HG02981 (cell line): ENCODE results near the gene FRMD4A.

Experiments used
- ATAC-seq: cut with Tn5 transposase; IDR thresholded peaks from one replicate; pipeline ENCODE4 v1.9.1; 2021; ENCODE audit warnings: mild to moderate bottlenecking, moderate library complexity; ENCODE audit not compliant: unreplicated experiment

Gene FRMD4A

DNA sequence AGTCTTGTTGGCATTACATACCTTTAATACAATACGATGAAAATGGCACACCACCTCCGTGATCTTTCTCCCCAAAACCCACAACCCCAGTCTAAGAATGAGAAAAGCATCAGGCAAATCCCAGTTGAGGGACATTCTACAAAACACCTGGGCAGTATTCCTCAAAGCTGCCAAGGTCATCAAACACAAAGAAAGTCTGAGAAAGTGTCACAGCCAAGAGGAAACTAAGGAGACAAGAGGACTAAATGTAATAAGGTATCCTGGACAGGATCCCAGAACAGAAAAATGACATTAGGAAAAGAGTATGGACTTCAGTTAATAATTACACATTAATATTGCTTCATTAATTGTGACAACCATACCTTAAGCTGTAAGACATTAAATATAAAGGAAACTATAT, 14.5 kb upstream of the FRMD4A start:
- ATAC-seq, result no peak

- no peak for ATAC-seq
These were observed 9.5 kb upstream of the FRMD4A start for GRCh38 chr10:14340051-14340744.

DNA sequence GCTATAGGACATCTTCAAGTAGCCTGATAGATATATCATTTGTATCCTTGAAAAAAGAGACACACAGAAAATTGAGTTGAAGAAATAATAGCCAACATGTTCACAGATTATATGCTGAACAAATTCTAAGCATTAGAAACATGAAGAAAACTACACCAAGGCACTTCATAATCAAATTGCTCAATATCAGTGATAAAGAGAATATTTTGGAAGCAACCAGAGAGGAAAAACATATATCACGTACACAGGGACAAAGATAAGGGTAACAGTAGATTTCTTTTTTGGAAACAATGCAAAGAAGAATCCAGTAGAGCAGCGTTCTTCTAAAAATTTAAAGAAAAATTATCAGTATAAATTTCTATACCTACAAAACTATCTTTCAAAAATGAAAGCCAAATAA, 6.0 kb upstream of the FRMD4A start:
- ATAC-seq, result no peak

DNA sequence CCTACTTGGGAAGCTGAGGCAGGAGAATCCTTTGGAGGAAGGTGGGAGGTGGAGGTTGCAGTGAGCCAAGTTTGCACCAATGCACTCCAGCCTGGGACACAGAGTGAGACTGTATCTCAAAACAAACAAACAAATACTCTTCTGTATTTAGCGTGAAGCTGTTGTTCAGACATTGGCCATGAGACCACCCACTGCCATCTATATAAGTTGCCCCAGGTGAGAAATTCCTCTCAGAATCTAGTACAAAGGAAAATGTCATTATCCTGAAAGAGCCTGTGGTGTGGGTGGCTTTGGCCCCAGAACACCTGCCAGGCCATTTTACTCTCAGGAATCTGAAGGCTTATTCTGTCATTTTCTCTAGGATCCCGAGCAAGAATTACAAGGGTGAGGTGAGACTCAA, 4.0 kb upstream of the FRMD4A start:
- no peak for ATAC-seq

DNA sequence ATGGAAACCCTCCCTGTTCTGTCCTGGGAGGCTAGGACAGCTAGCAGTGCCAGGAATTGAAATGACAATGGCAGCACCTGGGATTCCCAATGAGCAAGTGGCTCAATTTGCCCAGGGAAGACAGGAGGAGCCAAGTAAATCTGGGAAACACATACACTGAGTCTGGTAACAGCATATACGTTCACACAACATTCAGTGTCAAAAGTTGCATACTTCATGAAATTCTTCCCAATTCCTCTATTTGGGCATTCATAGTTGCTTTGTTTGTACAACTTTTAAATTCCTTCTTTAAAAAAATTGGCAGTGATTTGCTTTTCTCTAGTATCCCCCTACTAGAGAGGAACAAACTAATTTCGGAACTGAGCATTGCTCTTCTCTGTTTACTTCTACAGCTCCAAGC, 2.9 kb upstream of the FRMD4A start:
- no peak for ATAC-seq

DNA sequence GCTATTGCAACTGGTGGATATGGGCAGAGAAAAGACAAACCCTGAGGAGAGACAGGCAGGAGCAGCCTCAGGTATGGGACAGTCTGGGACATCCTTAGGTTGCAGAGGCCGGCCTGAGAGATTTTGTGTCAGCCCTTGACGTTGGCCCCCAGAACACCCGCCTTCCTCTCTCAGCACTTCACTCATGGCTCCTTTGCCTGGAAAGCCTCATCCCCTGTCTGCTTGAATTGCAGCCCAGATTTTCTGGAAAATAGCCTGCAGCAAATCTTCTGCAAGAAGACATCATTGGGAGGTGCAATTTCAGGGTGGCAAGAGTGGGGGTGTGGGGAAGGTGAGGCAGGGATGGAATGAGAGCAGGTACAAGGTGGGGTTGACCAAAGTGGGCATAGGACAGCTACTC, 2.2 kb upstream of the FRMD4A start:
- no peak for ATAC-seq

GRCh38 chr10:14329746-14330173, 964 bp downstream of the FRMD4A start:
- ATAC-seq, result no peak

- ATAC-seq, result no peak
These were observed 1.6 kb downstream of the FRMD4A start for GRCh38 chr10:14328881-14329672.

GRCh38 chr10:14327527-14327926, 3.2 kb downstream of the FRMD4A start:
- ATAC-seq, result no peak

DNA sequence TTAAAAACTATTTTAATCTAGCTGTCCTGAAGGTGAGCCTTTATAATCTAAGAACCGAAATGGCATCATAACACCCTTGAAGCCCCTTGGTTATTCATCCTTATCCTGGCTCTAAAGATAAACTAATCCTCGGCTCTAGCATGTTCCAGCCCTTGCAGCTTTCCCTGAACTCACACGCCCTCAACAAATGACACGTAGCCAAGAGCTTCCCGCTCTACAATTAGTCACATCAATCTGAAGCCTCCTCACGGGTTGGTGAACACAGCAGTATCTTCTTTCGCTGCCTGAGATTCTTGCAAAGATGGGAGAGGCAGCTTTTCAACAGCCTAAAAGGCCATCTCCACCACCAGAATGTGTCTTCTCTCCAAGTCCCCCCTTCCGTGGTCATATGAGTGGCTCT, 4.1 kb downstream of the FRMD4A start:
- ATAC-seq, result no peak

DNA sequence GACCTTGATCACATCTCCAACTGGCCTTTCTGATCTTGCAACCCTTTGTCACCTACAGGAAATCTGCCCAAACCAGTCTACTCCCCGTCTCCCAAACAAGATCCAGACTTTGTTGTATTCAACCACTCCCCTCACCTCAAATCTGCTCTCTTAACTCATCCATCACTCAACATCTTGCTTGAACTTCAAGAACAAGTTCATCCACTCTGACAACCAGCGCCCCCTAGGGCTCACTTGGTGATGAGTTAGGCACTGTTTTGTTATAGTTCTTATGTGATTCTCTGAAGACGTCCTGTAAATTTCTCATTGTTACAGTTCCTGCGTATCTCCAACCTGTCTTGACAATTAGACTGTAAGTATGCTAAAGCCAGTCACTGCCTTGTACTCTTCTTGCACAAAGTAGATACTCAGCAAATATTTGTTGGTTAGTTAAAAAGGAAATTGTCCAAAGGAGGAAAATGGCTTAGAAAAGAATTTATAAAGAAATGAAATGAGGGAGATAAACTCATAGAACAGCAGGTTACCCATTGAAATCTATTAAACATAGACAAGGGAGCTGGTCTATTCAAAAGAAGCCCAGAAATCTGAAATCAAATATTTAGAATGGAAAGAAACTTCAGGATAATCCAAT, 5.3 kb downstream of the FRMD4A start:
- no peak for ATAC-seq

- ATAC-seq, result no peak
These were observed 8.1 kb downstream of the FRMD4A start for GRCh38 chr10:14322526-14323188.

- ATAC-seq, result no peak
These were observed 12.7 kb downstream of the FRMD4A start for GRCh38 chr10:14318007-14318406.

GRCh38 chr10:14312014-14312413, 18.7 kb downstream of the FRMD4A start:
- ATAC-seq, result no peak

- no peak for ATAC-seq
These were observed 19.3 kb downstream of the FRMD4A start for GRCh38 chr10:14311206-14311957.

- ATAC-seq, result no peak
These were observed 21.1 kb downstream of the FRMD4A start for GRCh38 chr10:14309593-14309992.

DNA sequence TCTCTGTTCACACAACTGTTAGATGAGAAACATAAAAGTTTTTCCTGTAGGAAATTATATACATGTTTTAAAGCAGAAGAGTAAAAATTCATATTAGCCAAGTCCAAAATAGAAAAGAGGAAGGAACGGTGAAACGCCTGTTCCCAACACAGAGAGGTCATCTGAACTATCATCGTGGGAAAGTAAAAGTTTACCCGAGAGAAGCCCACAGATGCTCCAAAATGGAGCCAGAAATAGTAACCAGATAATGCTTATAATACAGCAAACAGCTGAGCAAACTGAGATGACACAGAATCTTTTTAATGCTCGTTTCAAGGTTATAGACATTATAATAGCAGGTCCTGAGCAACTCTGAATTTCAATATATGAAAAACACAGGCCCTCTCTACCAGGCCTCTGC, 24.5 kb downstream of the FRMD4A start:
- ATAC-seq, result no peak

GRCh38 chr10:14304046-14304445, 26.7 kb downstream of the FRMD4A start:
- ATAC-seq, result no peak

- ATAC-seq, result no peak
These were observed 28.7 kb downstream of the FRMD4A start for GRCh38 chr10:14302035-14302434.

- no peak for ATAC-seq
These were observed 31.2 kb downstream of the FRMD4A start for GRCh38 chr10:14299556-14299955.
